ENCODE results near the gene VAX1. TPM values are rescaled to one million over a fixed set of nuclear protein-coding genes. Genes with fewer than 3 reads are reported as not detected.
"Not testable (repeated sequence)": the region's sequence is repeated elsewhere in the genome, so short reads cannot be mapped to it uniquely, and the experiment has no call there.

Gene VAX1
- polyA plus RNA-seq (2011; rRNA removed) (0.22 and 0.23 TPM in 2 replicates), polyA minus RNA-seq (2011; rRNA and poly(A)+ RNA removed) (0.19 TPM in 1 of 2 replicates, not detected in the other)

DNA sequence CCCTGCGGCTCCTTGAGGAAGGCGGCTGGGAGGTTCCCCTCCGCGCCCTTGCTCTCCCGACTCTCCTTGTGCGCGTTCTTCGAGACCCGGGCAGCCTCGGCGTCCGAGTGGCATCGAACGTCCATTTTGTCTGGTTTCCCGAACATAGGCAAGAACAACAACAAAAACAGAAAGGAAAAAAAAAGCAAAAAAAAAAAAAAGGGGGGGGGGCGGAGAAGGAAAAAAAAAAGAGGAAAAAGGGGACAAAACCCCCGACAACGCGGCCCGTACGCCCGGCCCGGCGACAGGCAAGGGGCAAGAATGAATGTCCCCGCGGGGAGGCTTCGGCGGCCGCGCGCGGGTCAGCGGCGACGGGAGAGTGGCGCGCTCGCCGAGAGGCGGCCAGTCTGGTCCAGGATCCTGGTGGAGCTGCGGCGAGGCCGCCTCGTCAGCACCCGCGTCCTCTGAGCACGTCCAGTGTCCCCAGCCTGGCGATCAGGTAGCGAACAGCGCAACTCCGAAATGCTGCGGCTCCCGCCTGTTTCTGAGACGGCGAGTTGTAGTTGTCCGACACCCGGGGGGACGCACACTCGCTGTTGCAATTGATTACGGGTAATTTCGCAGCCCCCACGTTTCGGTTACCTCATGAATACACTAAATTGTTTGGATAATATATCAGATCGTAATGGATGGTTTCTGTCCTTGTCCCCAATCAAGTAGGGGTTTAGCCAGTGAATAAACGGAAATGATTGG lies at the start of gene VAX1:
Gene VAX1 (minus strand): TSS at position 360 of the 732 bp plus-strand sequence. CDS start 214 bp downstream, at position 146.
- DNase-seq (ENCODE audit: low read depth): no peak
- CTCF ChIA-PET: no interaction called here
- peaks cover 17% of the 10 kb centered on the region for H3K27me3 ChIP-seq (ENCODE audit: control insufficient read depth, insufficient read depth, low read length)
- no peak for TF ChIP-seq CTCF (IDR thresholded peaks at IDR 0.05; ENCODE audit: insufficient read depth, low read depth, low read length)
- H3K36me3 ChIP-seq (ENCODE audit: control insufficient read depth, insufficient read depth, low read length): no peaks in the 10 kb centered on the region
- POLR2A ChIA-PET: no interaction called here
- peak within 1 kb of the TSS; percentile 44 for H3K4me3 ChIP-seq (ENCODE audit: low read depth, low read length)

GRCh38 chr10:117186832-117187615 lies 49.0 kb upstream of the VAX1 start:
- DNase-seq (ENCODE audit: low read depth): no peak
- POLR2A ChIA-PET: no interaction called here
- no peak for TF ChIP-seq CTCF (IDR thresholded peaks at IDR 0.05; ENCODE audit: insufficient read depth, low read depth, low read length)
- Histone ChIP-seq H3K27me3 (ENCODE audit: control insufficient read depth, insufficient read depth, low read length) (no peaks in the 10 kb centered on the region), H3K36me3 (ENCODE audit: control insufficient read depth, insufficient read depth, low read length) (no peaks in the 10 kb centered on the region), H3K4me3 (ENCODE audit: low read depth, low read length) (no peak overlapping the region)
- CTCF ChIA-PET: interaction anchor here (0.6 to 26.5 kb wide), 5 partner anchors 9 to 387 kb away, joined by 3 to 736 read pairs (median 4); no protein-coding TSS in a partner anchor

- H3K27me3 ChIP-seq (ENCODE audit: control insufficient read depth, insufficient read depth, low read length); H3K36me3 ChIP-seq (ENCODE audit: control insufficient read depth, insufficient read depth, low read length); DNase-seq (ENCODE audit: low read depth); POLR2A ChIA-PET; H3K4me3 ChIP-seq (ENCODE audit: low read depth, low read length): not testable (repeated sequence)
- CTCF ChIA-PET: interaction anchor here (2.1 to 26.5 kb wide), 2 partner anchors 11 to 386 kb away, joined by 7 to 736 read pairs; no protein-coding TSS in a partner anchor
These were observed 47.7 kb upstream of the VAX1 start for GRCh38 chr10:117185817-117186216.

- Histone ChIP-seq H3K4me3 (ENCODE audit: low read depth, low read length) (no peak overlapping the region), H3K36me3 (ENCODE audit: control insufficient read depth, insufficient read depth, low read length) (no peaks in the 10 kb centered on the region), H3K27me3 (ENCODE audit: control insufficient read depth, insufficient read depth, low read length) (no peaks in the 10 kb centered on the region)
- TF ChIP-seq CTCF (IDR thresholded peaks at IDR 0.05; ENCODE audit: insufficient read depth, low read depth, low read length): no peak
- ChIA-PET CTCF (interaction anchor here (1.0 to 26.5 kb wide), 4 partner anchors 8 to 385 kb away, joined by 4 to 736 read pairs (median 10); no protein-coding TSS in a partner anchor), POLR2A (no interaction called here)
- DNase-seq (ENCODE audit: low read depth): no peak
These were observed 46.8 kb upstream of the VAX1 start for GRCh38 chr10:117184821-117185220.

DNA sequence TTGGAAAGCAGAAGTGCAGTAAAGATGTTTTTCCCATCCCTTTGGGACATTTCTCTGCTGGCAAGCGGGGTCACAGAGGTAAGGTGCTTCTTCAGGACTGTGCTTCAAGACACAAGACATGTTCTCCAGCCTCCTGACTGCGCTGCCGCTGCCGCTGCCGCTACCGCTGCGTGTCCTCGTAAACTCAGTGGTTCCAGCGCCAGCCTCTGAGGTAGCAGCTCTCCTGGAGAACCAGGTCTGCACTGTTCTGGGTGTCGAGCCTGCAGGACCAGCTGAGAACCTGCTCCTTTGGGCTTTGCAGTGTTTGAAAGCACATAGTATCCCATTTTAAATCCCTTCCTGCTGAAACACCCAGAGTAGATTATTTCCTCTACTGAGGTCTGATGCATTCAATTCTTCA lies 46.2 kb upstream of the VAX1 start:
- ChIA-PET POLR2A (no interaction called here), CTCF (interaction anchor here (1.0 to 26.5 kb wide), 4 partner anchors 8 to 385 kb away, joined by 4 to 736 read pairs (median 10); no protein-coding TSS in a partner anchor)
- no peaks in the 10 kb centered on the region for H3K36me3 ChIP-seq (ENCODE audit: control insufficient read depth, insufficient read depth, low read length)
- DNase-seq (ENCODE audit: low read depth): no peak
- TF ChIP-seq CTCF (IDR thresholded peaks at IDR 0.05; ENCODE audit: insufficient read depth, low read depth, low read length): no peak
- no peaks in the 10 kb centered on the region for H3K27me3 ChIP-seq (ENCODE audit: control insufficient read depth, insufficient read depth, low read length)
- no peak overlapping the region for H3K4me3 ChIP-seq (ENCODE audit: low read depth, low read length)
